Body of pancreas (tissue), 4 donors: Measurements from ENCODE around the gene CNOT1. TPM values are rescaled to one million over a fixed set of nuclear protein-coding genes. Genes with fewer than 3 reads are reported as not detected.

Experiments
- ATAC-seq: fragments of 150-250 bp; one replicate; pipeline ENCODE4 v1.9.1; 2016
- DNase-seq, 4 donors: peaks; one replicate each; pipeline ENCODE4 v3.0.0-alpha.2; 2019
- H3K27ac ChIP-seq, 4 donors: fragments of 200-600 bp; sonication (generic); 1 replicate in 3 of 4; 2 replicates in 1 of 4; pipeline versions ENCODE4 v1.5.1 to v1.6.1; 2016 to 2019; ENCODE audit warnings: mild to moderate bottlenecking in 1 of 4, mixed read lengths in 1 of 4, moderate library complexity in 1 of 4
- H3K27me3 ChIP-seq, 2 donors: fragments of 200-600 bp; sonication (generic); one replicate each; pipeline ENCODE4 v1.6.0; 2016; ENCODE audit warnings: mild to moderate bottlenecking in 1 of 2
- H3K36me3 ChIP-seq, 2 donors: fragments of 200-600 bp; sonication (generic); replicated peaks in 1 of 2; 2 replicates each; pipeline ENCODE4 v1.5.1; 2016; ENCODE audit warnings: low read depth in 2 of 2; ENCODE audit not compliant: insufficient read depth in 1 of 2
- H3K4me1 ChIP-seq: fragments of 200-600 bp; sonication (generic); one replicate; pipeline ENCODE4 v1.6.0; 2016
- H3K4me3 ChIP-seq, 2 donors: fragments of 200-600 bp; sonication (generic); 1 replicate in 1 of 2; 2 replicates in 1 of 2; pipeline ENCODE4 v1.5.1; 2016 to 2019
- H3K9me3 ChIP-seq, 3 donors: fragments of 200-600 bp; sonication (generic); 1 replicate in 2 of 3; 2 replicates in 1 of 3; pipeline ENCODE4 v1.5.1; 2016
- CTCF ChIP-seq, 7 experiments: fragments of 450-650 bp in 4 of 7; fragments of 200-600 bp in 3 of 7; sonication (generic) in 3 of 7; IDR thresholded peaks; one replicate each; pipeline ENCODE4 v1.5.1; 2016 to 2019; ENCODE audit warnings: antibody characterized with exemption in 7 of 7
- POLR2A ChIP-seq, 3 donors: fragments of 450-650 bp; IDR thresholded peaks; one replicate each; pipeline ENCODE4 v1.6.1; 2016; ENCODE audit warnings: antibody characterized with exemption in 3 of 3, mild to moderate bottlenecking in 2 of 3
- whole genome bisulfite sequencing, 2 donors: methylation state at CpG; one replicate each; pipeline ENCODE4 v1.1.5; 2017; 5-methylcytosine and 5-hydroxymethylcytosine counted together
- intact Hi-C: fragments of 100-400 bp; cut with DNase I; formaldehyde crosslinking; loops from one replicate; pipeline ENCODE4 v1.15.1; 2023
- total RNA-seq, 2 donors: library from RNA; depleted of rRNA; stranded (reverse); fragments of >200 nt; gene quantifications; one replicate each; pipeline ENCODE4 v1.1.0, GENCODE V29; 2016

CNOT1 gene
- total RNA-seq, 2 donors from 2014 or later, result 56.8 to 63.9 TPM

GRCh38 chr16:58635502-58635901 is 5.9 kb upstream of the CNOT1 start:
- DNase-seq (no peak), ATAC-seq (no peak)
- H3K27ac ChIP-seq, result no peak overlapping the region
- no peaks in the 10 kb centered on the region for H3K36me3 ChIP-seq
- H3K9me3 ChIP-seq, result no peaks in the 10 kb centered on the region
- 71 to 83% methylated on average over 4 of the region's 4 CpGs for WGBS, 2 donors
- H3K27me3 ChIP-seq, result no peaks in the 10 kb centered on the region
- no peak overlapping the region for H3K4me3 ChIP-seq
- peaks cover 4% of the 10 kb centered on the region for H3K4me1 ChIP-seq
- no peak for TF ChIP-seq CTCF (IDR thresholded peaks at IDR 0.05)
- TF ChIP-seq POLR2A (IDR thresholded peaks at IDR 0.05), result no peak
- intact Hi-C loops, result no loop called here

GRCh38 chr16:58634265-58634802 is 4.7 kb upstream of the CNOT1 start:
- Histone ChIP-seq H3K4me1 (peaks cover 4% of the 10 kb centered on the region), H3K27me3 (no peaks in the 10 kb centered on the region), H3K36me3 (no peaks in the 10 kb centered on the region), H3K9me3 (no peaks in the 10 kb centered on the region), H3K27ac (no peak overlapping the region), H3K4me3 (no peak overlapping the region)
- TF ChIP-seq CTCF (IDR thresholded peaks at IDR 0.05) (no peak), POLR2A (IDR thresholded peaks at IDR 0.05) (no peak)
- intact Hi-C loops, result no loop called here
- ATAC-seq, result no peak
- DNase-seq, result no peak
- 47 to 56% methylated on average over 3 of the region's 3 CpGs for WGBS, 2 donors

GRCh38 chr16:58628845-58629732 is 537 bp downstream of the CNOT1 start:
- peak; percentile 27 for ATAC-seq
- peak; percentile 49 to 68 (median 56) for DNase-seq
- Histone ChIP-seq H3K27ac (peak overlapping the region; percentile 97 to 98 (median 98)), H3K4me1 (peaks cover 27% of the 10 kb centered on the region), H3K27me3 (no peaks in the 10 kb centered on the region), H3K36me3 (peaks cover 0 to 4% of the 10 kb centered on the region in 2 donors), H3K4me3 (peak overlapping the region; percentile 54 to 80), H3K9me3 (no peaks in the 10 kb centered on the region)
- TF ChIP-seq POLR2A (IDR thresholded peaks at IDR 0.05), result no peak
- TF ChIP-seq CTCF (IDR thresholded peaks at IDR 0.05), result no peak
- intact Hi-C loops, result no loop called here
- WGBS, 2 donors, result 0 to 1% methylated on average over 16 to 52 of the region's 53 CpGs

GRCh38 chr16:58624209-58624608 is 5.4 kb downstream of the CNOT1 start:
- TF ChIP-seq CTCF (IDR thresholded peaks at IDR 0.05) (no peak), POLR2A (IDR thresholded peaks at IDR 0.05) (no peak)
- intact Hi-C loops, result no loop called here
- peak in 1 of 4 donors; percentile 5 for DNase-seq
- Histone ChIP-seq H3K27ac (no peak overlapping the region), H3K4me1 (peaks cover 22% of the 10 kb centered on the region), H3K36me3 (peaks cover 0 to 12% of the 10 kb centered on the region in 2 donors), H3K4me3 (no peak overlapping the region), H3K9me3 (no peaks in the 10 kb centered on the region), H3K27me3 (no peaks in the 10 kb centered on the region)
- ATAC-seq, result no peak
- WGBS, 2 donors, result 78 to 90% methylated on average over 7 of the region's 7 CpGs
